ENCODE data around the gene UBE2L6. TPM values are rescaled to one million over a fixed set of nuclear protein-coding genes. Genes with fewer than 3 reads are reported as not detected.

Gene UBE2L6
- total and polyA plus RNA-seq, 4 donors = 18.6 to 97.2 (median 65.1) TPM

DNA sequence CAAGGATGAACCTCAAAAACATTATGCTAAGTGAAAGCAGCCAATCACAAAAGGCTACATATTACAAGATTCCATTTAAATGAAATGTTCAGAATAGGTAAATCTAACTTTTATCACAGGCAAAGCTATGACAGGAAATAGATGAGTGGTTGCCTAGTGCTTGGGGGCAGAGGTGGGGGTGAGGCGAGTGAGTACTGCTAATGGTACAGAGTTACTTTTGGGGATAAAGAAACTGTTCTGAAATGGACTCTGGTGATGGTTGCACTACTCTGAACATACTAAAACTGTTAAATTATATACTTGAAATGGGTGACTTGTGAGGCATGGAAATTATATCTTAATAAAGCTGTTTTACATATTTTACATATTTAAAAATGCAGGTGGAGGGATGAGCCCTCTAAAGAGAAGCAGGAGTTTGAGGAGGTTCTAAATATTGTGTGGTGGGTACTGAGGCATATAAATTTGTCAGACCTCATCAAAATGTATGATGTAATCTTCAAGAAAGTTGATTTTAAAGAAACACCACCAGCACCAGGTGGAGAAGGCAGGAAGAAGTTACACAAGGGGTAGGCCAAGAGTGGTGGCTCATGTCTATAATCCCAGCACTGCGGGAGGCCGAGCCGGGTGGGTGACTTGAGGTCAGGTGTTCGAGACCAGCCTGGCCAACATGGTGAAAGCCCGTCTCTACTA lies 55.6 kb downstream of the UBE2L6 start:
- peaks cover 0 to 10% (median 4%) of the 10 kb centered on the region in 4 donors for H3K36me3 ChIP-seq (ENCODE audit: control insufficient read depth in 4 of 4, insufficient read depth in 3 of 4, low read depth in 1 of 4, low read length in 3 of 4)
- no peaks in the 10 kb centered on the region for H3K9me3 ChIP-seq (ENCODE audit: control insufficient read depth in 4 of 4, low read length in 3 of 4)
- 94% methylated on average over 6 of the region's 6 CpGs for WGBS
- H3K27me3 ChIP-seq (ENCODE audit: control insufficient read depth in 4 of 4, insufficient read depth in 4 of 4, low read length in 3 of 4) = no peaks in the 10 kb centered on the region
- no peak overlapping the region for H3K9ac ChIP-seq (ENCODE audit: low read depth in 1 of 2, low read length in 2 of 2)
- H3K27ac ChIP-seq (ENCODE audit: low read depth in 1 of 2, low read length in 2 of 2) = no peak overlapping the region
- H3K4me1 ChIP-seq (ENCODE audit: control insufficient read depth in 4 of 4, insufficient read depth in 4 of 4, low read length in 3 of 4) = peaks cover 2 to 38% (median 28%) of the 10 kb centered on the region in 4 donors
- TF ChIP-seq, protein P1, sequence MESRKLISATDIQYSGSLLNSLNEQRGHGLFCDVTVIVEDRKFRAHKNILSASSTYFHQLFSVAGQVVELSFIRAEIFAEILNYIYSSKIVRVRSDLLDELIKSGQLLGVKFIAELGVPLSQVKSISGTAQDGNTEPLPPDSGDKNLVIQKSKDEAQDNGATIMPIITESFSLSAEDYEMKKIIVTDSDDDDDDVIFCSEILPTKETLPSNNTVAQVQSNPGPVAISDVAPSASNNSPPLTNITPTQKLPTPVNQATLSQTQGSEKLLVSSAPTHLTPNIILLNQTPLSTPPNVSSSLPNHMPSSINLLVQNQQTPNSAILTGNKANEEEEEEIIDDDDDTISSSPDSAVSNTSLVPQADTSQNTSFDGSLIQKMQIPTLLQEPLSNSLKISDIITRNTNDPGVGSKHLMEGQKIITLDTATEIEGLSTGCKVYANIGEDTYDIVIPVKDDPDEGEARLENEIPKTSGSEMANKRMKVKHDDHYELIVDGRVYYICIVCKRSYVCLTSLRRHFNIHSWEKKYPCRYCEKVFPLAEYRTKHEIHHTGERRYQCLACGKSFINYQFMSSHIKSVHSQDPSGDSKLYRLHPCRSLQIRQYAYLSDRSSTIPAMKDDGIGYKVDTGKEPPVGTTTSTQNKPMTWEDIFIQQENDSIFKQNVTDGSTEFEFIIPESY (IDR thresholded peaks at IDR 0.05) = no peak
- TF ChIP-seq YY1 (IDR thresholded peaks at IDR 0.05) (no peak), RXRA (IDR thresholded peaks at IDR 0.05) (no peak), HNF4A (conservative IDR thresholded peaks at IDR 0.05) (no peak), TAF1 (conservative IDR thresholded peaks at IDR 0.05) (no peak)
- TF ChIP-seq, protein P2, sequence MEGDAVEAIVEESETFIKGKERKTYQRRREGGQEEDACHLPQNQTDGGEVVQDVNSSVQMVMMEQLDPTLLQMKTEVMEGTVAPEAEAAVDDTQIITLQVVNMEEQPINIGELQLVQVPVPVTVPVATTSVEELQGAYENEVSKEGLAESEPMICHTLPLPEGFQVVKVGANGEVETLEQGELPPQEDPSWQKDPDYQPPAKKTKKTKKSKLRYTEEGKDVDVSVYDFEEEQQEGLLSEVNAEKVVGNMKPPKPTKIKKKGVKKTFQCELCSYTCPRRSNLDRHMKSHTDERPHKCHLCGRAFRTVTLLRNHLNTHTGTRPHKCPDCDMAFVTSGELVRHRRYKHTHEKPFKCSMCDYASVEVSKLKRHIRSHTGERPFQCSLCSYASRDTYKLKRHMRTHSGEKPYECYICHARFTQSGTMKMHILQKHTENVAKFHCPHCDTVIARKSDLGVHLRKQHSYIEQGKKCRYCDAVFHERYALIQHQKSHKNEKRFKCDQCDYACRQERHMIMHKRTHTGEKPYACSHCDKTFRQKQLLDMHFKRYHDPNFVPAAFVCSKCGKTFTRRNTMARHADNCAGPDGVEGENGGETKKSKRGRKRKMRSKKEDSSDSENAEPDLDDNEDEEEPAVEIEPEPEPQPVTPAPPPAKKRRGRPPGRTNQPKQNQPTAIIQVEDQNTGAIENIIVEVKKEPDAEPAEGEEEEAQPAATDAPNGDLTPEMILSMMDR (IDR thresholded peaks at IDR 0.05; ENCODE audit: low read depth, low read length, missing input control) = no peak
- TF ChIP-seq, protein P3, sequence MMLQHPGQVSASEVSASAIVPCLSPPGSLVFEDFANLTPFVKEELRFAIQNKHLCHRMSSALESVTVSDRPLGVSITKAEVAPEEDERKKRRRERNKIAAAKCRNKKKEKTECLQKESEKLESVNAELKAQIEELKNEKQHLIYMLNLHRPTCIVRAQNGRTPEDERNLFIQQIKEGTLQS (IDR thresholded peaks at IDR 0.05) = no peak
- TF ChIP-seq, protein P4, sequence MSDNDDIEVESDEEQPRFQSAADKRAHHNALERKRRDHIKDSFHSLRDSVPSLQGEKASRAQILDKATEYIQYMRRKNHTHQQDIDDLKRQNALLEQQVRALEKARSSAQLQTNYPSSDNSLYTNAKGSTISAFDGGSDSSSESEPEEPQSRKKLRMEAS (IDR thresholded peaks at IDR 0.05) = no peak
- H3K4me3 ChIP-seq (ENCODE audit: low read depth in 1 of 3, low read length in 3 of 3) = no peak overlapping the region
- no peak for DNase-seq (ENCODE audit: low spot score)

DNA sequence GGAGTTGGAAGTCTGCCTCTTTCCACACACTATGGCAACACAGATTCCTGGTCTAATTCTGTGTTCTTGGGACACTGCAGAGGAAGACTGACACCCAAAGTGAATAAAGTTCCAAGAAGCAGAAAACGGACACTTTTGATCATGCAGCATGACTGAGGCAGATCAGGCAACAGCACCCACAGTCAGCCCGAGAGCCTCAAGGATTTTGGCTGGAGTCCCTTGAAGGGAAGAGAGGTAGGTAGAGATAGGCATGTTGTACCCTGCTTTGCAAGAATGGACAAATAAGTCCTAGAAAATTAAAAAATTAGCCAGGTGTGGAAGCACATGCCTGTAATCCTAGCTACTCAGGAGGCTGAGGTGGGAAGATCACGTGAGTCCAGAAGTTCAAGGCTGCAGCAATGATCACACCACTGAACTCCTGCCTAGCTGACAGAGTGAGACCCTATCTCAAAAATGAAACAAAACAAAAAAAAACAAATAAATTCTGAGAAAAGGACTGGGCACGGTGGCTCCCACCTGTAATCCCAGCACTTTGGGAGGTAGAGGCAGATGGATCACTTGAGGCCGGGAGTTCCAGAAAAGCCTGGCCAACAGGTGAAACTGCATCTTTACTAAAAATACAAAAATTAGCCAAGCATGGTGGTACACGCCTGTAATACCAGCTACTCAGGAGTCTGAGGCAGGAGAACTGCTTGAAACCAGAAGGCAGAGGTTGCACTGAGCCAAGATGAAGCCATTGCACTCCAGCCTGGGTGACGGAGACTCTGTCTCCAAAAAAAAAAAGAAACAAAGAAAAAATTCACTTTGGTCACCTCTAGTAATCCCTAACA lies 58.9 kb downstream of the UBE2L6 start:
- H3K4me3 ChIP-seq (ENCODE audit: low read depth in 1 of 3, low read length in 3 of 3) = no peak overlapping the region
- no peak overlapping the region for H3K27ac ChIP-seq (ENCODE audit: low read depth in 1 of 2, low read length in 2 of 2)
- no peaks in the 10 kb centered on the region for H3K9me3 ChIP-seq (ENCODE audit: control insufficient read depth in 4 of 4, low read length in 3 of 4)
- peaks cover 3 to 21% (median 10%) of the 10 kb centered on the region in 4 donors for H3K36me3 ChIP-seq (ENCODE audit: control insufficient read depth in 4 of 4, insufficient read depth in 3 of 4, low read depth in 1 of 4, low read length in 3 of 4)
- H3K4me1 ChIP-seq (ENCODE audit: control insufficient read depth in 4 of 4, insufficient read depth in 4 of 4, low read length in 3 of 4) = peaks cover 8 to 31% (median 22%) of the 10 kb centered on the region in 4 donors
- TF ChIP-seq HNF4A (conservative IDR thresholded peaks at IDR 0.05) (peak; percentile 30 to 53), FOXA2 (IDR thresholded peaks at IDR 0.05) (no peak)
- TF ChIP-seq, protein P3 (IDR thresholded peaks at IDR 0.05) = no peak
- no peak for DNase-seq (ENCODE audit: low spot score)
- H3K9ac ChIP-seq (ENCODE audit: low read depth in 1 of 2, low read length in 2 of 2) = no peak overlapping the region
- no peaks in the 10 kb centered on the region for H3K27me3 ChIP-seq (ENCODE audit: control insufficient read depth in 4 of 4, insufficient read depth in 4 of 4, low read length in 3 of 4)
- 82% methylated on average over 7 of the region's 7 CpGs for WGBS

DNA sequence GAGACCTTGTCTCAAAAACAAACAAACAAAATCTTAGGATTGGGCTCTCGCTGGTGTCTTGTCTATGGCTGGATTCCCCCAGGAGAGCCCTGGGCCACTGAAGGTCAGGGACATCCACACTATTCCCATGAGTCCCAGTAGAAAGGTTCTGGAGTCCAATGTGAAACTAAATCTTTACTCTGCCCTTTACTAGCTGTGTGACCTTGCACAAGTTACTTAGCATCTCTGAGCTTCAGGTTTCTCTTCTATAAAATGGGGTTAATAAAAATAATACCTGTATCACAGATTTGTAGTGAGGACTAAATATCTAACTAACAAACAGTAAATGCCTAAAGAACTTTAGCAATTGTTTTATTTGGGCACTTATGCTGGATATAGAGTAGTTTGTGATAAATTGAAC lies 61.0 kb downstream of the UBE2L6 start:
- Histone ChIP-seq H3K9me3 (ENCODE audit: control insufficient read depth in 4 of 4, low read length in 3 of 4) (no peaks in the 10 kb centered on the region), H3K27me3 (ENCODE audit: control insufficient read depth in 4 of 4, insufficient read depth in 4 of 4, low read length in 3 of 4) (no peaks in the 10 kb centered on the region), H3K36me3 (ENCODE audit: control insufficient read depth in 4 of 4, insufficient read depth in 3 of 4, low read depth in 1 of 4, low read length in 3 of 4) (peaks cover 0 to 14% (median 9%) of the 10 kb centered on the region in 4 donors), H3K9ac (ENCODE audit: low read depth in 1 of 2, low read length in 2 of 2) (no peak overlapping the region), H3K27ac (ENCODE audit: low read depth in 1 of 2, low read length in 2 of 2) (no peak overlapping the region), H3K4me1 (ENCODE audit: control insufficient read depth in 4 of 4, insufficient read depth in 4 of 4, low read length in 3 of 4) (peaks cover 19 to 40% (median 30%) of the 10 kb centered on the region in 4 donors), H3K4me3 (ENCODE audit: low read depth in 1 of 3, low read length in 3 of 3) (no peak overlapping the region)
- DNase-seq (ENCODE audit: low spot score) = no peak
- 98% methylated on average over 1 of the region's 1 CpG for WGBS
- TF ChIP-seq FOXA2 (IDR thresholded peaks at IDR 0.05) (no peak), YY1 (IDR thresholded peaks at IDR 0.05) (no peak)
- TF ChIP-seq, protein P5, sequence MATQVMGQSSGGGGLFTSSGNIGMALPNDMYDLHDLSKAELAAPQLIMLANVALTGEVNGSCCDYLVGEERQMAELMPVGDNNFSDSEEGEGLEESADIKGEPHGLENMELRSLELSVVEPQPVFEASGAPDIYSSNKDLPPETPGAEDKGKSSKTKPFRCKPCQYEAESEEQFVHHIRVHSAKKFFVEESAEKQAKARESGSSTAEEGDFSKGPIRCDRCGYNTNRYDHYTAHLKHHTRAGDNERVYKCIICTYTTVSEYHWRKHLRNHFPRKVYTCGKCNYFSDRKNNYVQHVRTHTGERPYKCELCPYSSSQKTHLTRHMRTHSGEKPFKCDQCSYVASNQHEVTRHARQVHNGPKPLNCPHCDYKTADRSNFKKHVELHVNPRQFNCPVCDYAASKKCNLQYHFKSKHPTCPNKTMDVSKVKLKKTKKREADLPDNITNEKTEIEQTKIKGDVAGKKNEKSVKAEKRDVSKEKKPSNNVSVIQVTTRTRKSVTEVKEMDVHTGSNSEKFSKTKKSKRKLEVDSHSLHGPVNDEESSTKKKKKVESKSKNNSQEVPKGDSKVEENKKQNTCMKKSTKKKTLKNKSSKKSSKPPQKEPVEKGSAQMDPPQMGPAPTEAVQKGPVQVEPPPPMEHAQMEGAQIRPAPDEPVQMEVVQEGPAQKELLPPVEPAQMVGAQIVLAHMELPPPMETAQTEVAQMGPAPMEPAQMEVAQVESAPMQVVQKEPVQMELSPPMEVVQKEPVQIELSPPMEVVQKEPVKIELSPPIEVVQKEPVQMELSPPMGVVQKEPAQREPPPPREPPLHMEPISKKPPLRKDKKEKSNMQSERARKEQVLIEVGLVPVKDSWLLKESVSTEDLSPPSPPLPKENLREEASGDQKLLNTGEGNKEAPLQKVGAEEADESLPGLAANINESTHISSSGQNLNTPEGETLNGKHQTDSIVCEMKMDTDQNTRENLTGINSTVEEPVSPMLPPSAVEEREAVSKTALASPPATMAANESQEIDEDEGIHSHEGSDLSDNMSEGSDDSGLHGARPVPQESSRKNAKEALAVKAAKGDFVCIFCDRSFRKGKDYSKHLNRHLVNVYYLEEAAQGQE (IDR thresholded peaks at IDR 0.05) = no peak
- TF ChIP-seq, protein P4 (IDR thresholded peaks at IDR 0.05) = no peak

Data from liver (tissue), 9 donors.